Epithelial cell of esophagus (primary cell): ENCODE results near the gene PPP1R1B.

Experiments
- DNase-seq: peaks from one replicate; pipeline ENCODE4 v3.0.0; 2010; ENCODE audit warnings: low read depth
- H3K4me3 ChIP-seq: 2 replicates; pipeline ENCODE4 v1.5.1; 2011; ENCODE audit warnings: mild to moderate bottlenecking, low read length, control low read depth
- TF ChIP-seq, protein P1 (sequence below): IDR thresholded peaks from 2 replicates; pipeline ENCODE4 v1.5.1; 2011; ENCODE audit warnings: low read depth, mild to moderate bottlenecking, low read length, control low read depth, inconsistent platforms; ENCODE audit not compliant: insufficient read depth; ENCODE audit errors: missing control alignments

Gene PPP1R1B

DNA sequence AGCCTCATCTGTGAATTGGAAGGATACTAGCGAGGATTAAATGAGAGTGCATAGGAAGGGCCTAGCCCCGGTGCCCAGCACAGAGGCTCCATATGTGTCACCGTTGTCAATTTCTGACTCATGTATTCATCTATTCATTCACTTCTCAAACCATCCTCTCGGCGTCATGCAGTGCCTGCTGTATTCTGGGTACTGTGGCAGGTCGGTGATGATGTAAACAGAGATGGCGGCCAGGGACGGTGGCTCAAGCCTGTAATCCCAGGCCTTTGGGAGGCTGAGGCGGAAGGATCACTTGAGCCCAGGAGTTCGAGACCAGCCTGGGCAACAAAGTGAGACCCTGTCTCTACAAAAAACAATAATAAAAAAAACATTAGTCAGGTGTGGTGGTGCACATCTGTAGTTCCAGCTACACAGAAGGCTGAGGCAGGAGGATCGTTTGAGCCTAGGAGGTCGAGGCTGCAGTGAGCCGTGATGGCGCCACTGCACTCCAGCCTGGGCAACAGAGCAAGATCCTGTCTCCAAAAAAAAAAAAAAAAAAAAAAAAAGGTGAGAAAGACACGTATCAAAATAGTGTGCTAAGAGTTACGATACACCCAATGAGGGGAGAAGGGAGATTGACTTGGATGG is 4.3 kb upstream of the PPP1R1B start:
- TF ChIP-seq, protein P1, sequence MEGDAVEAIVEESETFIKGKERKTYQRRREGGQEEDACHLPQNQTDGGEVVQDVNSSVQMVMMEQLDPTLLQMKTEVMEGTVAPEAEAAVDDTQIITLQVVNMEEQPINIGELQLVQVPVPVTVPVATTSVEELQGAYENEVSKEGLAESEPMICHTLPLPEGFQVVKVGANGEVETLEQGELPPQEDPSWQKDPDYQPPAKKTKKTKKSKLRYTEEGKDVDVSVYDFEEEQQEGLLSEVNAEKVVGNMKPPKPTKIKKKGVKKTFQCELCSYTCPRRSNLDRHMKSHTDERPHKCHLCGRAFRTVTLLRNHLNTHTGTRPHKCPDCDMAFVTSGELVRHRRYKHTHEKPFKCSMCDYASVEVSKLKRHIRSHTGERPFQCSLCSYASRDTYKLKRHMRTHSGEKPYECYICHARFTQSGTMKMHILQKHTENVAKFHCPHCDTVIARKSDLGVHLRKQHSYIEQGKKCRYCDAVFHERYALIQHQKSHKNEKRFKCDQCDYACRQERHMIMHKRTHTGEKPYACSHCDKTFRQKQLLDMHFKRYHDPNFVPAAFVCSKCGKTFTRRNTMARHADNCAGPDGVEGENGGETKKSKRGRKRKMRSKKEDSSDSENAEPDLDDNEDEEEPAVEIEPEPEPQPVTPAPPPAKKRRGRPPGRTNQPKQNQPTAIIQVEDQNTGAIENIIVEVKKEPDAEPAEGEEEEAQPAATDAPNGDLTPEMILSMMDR = no peak
- no peak for DNase-seq
- H3K4me3 ChIP-seq = no peak overlapping the region

DNA sequence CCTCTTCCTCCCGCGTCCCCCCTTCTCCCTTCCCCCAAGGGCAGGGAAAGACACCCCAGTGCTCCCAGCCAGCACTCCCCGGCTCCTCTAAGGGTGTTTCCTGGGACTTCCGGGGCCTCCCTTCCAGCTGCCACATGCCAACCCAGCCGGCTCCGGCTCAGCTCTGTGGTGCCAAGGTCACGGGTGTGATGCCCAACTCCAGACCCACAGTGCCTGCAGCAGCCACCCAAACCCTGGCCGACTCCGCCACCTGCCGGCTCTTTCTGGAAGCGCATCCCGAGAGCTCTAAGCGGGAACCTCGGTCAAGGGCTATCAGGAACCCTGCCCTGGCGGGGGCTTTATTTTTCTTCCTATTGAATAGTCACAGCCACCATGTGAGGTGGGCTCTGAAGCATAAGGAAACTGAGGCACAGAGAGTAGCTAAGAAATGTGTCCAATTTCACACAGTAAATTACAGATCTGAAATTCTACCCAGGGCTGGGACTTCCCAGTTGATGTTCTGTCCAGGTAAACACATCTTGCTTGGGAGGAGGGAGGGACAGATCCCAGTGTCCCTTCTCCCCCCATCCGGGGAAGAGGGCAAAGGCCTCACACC is 3.3 kb upstream of the PPP1R1B start:
- TF ChIP-seq, protein P1 = peak; percentile 93
- DNase-seq = peak; percentile 72
- no peak overlapping the region for H3K4me3 ChIP-seq

DNA sequence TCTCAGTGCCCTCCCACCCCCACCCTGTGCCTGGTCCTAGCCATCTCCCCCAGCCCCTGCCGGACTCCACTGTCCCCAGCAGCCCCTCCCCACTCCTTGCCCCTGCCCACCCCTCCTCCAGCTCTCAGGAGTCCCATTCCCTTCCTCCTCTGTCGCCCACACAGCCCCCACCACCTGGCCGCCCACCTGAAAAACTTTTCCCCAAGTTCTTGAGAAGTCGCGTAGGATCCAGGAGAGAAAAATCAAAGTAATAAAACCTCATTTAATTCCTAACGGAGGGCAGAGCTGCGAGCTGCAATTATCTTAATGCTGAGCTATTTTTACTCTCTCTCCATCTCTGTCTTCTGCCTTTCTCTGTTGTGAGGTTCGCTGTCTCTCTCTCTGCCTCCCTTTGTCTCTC is 2.4 kb upstream of the PPP1R1B start:
- TF ChIP-seq, protein P1 = no peak
- no peak overlapping the region for H3K4me3 ChIP-seq
- DNase-seq = no peak

DNA sequence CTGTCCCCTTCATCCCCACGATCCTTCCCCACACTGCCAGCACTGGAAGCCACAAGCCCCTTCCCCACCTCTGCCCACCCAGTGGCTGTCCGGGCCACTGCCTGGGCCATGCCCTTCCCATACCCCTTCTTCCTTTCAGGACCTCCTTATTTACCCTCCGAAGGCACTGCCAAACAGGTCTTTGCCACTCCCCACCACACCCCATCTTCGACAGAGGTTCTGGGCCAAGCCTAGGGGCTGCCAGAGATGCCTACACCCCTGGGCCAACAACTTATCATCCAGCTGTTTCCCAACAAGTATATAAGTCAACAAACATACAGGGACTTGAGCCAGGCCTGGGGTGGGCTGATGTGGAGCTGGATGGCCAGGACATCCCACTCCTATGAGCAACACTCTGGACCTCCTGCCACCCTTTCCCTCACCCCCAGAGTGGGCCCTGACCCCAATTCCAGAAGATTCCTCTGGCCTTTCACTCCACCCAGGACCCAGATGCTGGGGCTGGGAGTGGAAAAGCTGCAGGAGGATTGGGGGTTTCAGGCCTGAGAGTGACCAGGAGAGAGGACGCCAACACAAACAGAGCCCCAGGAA is 1.5 kb upstream of the PPP1R1B start:
- TF ChIP-seq, protein P1 = no peak
- no peak overlapping the region for H3K4me3 ChIP-seq
- DNase-seq = no peak

DNA sequence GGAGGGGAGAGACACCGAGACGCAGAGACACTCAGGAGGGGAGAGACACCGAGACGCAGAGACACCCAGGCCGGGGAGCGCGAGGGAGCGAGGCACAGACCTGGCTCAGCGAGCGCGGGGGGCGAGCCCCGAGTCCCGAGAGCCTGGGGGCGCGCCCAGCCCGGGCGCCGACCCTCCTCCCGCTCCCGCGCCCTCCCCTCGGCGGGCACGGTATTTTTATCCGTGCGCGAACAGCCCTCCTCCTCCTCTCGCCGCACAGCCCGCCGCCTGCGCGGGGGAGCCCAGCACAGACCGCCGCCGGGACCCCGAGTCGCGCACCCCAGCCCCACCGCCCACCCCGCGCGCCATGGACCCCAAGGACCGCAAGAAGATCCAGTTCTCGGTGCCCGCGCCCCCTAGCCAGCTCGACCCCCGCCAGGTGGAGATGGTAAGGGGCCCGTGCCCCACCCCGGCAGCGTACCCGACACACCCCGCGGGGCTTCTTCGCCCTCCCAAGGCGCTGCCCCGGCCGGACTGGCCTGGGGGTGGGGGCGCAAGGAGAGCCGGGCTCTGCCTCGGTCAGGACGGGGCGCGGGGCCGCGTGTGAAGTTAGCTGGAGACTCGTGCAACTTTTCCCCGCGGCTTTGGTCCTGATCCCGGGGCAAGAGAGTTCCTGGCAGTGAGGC is 427 bp downstream of the PPP1R1B start:
- H3K4me3 ChIP-seq = peak overlapping the region; percentile 32
- DNase-seq = no peak
- TF ChIP-seq, protein P1 = no peak

DNA sequence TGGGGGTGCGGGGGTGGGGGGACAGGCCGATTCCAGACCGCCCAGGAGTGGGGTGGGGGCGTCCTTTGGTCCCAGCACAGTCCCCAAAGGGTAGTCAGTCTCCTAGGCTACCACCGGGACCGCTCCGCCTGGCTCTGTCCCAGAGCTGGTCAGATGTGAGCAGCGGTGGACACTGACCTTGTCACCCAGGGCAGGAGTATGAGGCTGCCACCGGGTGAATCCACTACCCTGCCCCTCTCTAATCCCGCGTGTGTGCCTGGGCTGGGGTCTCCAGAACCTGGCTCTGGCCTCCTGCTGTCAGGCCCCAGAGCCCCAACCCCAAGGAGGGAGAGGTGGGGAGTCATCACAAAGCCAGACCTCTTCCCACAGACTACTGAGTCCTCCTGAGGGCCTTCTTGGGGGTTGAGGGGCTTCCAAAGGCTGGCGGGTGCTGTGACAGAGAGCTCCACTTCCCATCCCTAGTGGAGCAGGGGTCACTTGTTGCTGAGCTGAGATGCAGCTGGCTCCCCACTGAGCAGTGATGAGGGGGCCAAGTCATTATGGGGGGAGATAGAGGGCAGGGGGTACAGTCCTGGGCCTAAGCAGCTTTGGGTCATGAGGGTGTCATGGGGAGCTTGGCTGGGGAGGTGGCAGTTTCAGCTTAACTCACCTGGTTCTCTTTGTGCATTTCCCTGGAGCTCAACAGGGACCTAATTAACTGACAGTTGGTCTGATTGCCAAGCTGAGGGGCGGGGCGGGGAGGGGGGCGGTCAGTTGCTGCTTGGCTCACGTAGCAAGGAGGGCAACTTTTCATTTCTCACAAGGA is 1.2 kb downstream of the PPP1R1B start:
- no peak for DNase-seq
- TF ChIP-seq, protein P1 = no peak
- no peak overlapping the region for H3K4me3 ChIP-seq
